Heart left ventricle (tissue), 13 donors: ENCODE data around the gene KCNMA1.

ENCODE experiments used
- POLR2A ChIP-seq, 2 donors: fragments of 450-650 bp; IDR thresholded peaks; one replicate each; pipeline ENCODE4 v1.6.1; 2017; ENCODE audit warnings: antibody characterized with exemption in 2 of 2, mild to moderate bottlenecking in 2 of 2, moderate library complexity in 2 of 2
- TF ChIP-seq, protein P1 (sequence below), 12 donors: fragments of 200-600 bp; sonication (generic) in 4 of 12; IDR thresholded peaks; one replicate each; pipeline versions ENCODE4 v1.5.0 to v1.8.0; 2018 to 2022; ENCODE audit warnings: antibody characterized with exemption in 12 of 12, mild to moderate bottlenecking in 5 of 12
- donor health status: ischemic (EF 13 %, LVEDD 7.1; RV severe dilation, severe dysfunction).
- donor health status: DM: no; HTN: yes; CAD: no.
- donor health status: DM: no; HTN: no; CAD: no.
- donor health status: ischemic (EF 25% LVEDD 6.9; RV normal size, moderate dysfunction).
- donor health status: ischemic (EF 25% LVEDD 5.7; RV mildly dilated, moderate dysfunction).
- donor health status: ischemic (EF 35%, LVEDD 5.7; RV mildly dilated, moderate dysfunction).
- donor health status: nonischemic (EF 11% LVEDD 7.7; RV severe dilation, severe dysfunction).
- donor health status: DM: yes; HTN: yes; CAD: no.
- donor health status: PGD.
- donor health status: ischemic (EF 29% LVEDD 5.4; RV normal size, mild dysfunction).
- donor health status: nonischemic (EF 23%, LVEDD 6.1; RV moderate dilation, normal function).

DNA sequence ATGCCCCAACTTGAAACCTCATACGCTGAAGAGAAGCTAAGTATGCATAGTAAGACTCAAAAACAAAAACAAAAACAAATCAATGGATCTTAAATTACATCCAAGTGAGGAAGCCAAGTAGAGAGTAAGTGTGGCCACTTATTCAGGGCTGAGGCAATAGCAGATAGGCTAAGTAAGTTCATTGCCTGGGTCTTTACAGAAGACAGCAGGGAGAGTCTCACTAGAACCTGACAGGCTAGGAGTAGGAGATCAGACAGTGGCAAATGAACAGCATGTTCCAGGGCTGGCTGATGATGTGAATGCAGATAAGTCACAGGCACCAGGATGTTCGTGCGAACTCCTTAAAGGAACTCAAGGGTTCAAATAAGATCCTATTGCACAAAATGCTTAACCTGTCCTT, 568.6 kb downstream of the KCNMA1 start:
- TF ChIP-seq, protein P1, sequence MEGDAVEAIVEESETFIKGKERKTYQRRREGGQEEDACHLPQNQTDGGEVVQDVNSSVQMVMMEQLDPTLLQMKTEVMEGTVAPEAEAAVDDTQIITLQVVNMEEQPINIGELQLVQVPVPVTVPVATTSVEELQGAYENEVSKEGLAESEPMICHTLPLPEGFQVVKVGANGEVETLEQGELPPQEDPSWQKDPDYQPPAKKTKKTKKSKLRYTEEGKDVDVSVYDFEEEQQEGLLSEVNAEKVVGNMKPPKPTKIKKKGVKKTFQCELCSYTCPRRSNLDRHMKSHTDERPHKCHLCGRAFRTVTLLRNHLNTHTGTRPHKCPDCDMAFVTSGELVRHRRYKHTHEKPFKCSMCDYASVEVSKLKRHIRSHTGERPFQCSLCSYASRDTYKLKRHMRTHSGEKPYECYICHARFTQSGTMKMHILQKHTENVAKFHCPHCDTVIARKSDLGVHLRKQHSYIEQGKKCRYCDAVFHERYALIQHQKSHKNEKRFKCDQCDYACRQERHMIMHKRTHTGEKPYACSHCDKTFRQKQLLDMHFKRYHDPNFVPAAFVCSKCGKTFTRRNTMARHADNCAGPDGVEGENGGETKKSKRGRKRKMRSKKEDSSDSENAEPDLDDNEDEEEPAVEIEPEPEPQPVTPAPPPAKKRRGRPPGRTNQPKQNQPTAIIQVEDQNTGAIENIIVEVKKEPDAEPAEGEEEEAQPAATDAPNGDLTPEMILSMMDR (IDR thresholded peaks at IDR 0.05), result no peak
- TF ChIP-seq POLR2A (IDR thresholded peaks at IDR 0.05), result no peak
